GM23248 (cell line): ENCODE results near the gene IRF4. TPM values are rescaled to one million over a fixed set of nuclear protein-coding genes. Genes with fewer than 3 reads are reported as not detected.

Experiments used
- DNase-seq: peaks from one replicate; pipeline ENCODE4 v3.0.0-alpha.2; 2015
- H2AFZ ChIP-seq: fragments of 200-600 bp; sonication (generic); 2 replicates; pipeline ENCODE4 v1.6.1; 2016; ENCODE audit warnings: antibody characterized with exemption
- H3F3A ChIP-seq: fragments of 200-600 bp; sonication (generic); 2 replicates; pipeline ENCODE4 v1.6.1; 2016; ENCODE audit warnings: mild to moderate bottlenecking, antibody characterized with exemption, mixed run types; ENCODE audit not compliant: insufficient read depth
- H3K27ac ChIP-seq: fragments of 200-600 bp; sonication (generic); 2 replicates; pipeline ENCODE4 v1.5.1; 2016; ENCODE audit warnings: mild to moderate bottlenecking
- H3K27me3 ChIP-seq: fragments of 200-600 bp; sonication (generic); replicated peaks from 2 replicates; pipeline ENCODE4 v1.6.1; 2016; ENCODE audit warnings: mild to moderate bottlenecking; ENCODE audit not compliant: insufficient read depth
- H3K36me3 ChIP-seq: fragments of 200-600 bp; sonication (generic); 2 replicates; pipeline ENCODE4 v1.6.1; 2016; ENCODE audit warnings: low read depth, mild to moderate bottlenecking
- H3K4me1 ChIP-seq: fragments of 200-600 bp; sonication (generic); 2 replicates; pipeline ENCODE4 v1.6.1; 2016; ENCODE audit warnings: mild to moderate bottlenecking; ENCODE audit not compliant: insufficient read depth
- H3K4me2 ChIP-seq: fragments of 200-600 bp; sonication (generic); one replicate; pipeline ENCODE4 v1.6.1; 2016; ENCODE audit warnings: mild to moderate bottlenecking; ENCODE audit not compliant: unreplicated experiment
- H3K4me3 ChIP-seq: fragments of 200-600 bp; sonication (generic); 2 replicates; pipeline ENCODE4 v1.5.1; 2016; ENCODE audit warnings: mild to moderate bottlenecking
- H3K79me2 ChIP-seq: fragments of 200-600 bp; sonication (generic); 2 replicates; pipeline ENCODE4 v1.6.1; 2016; ENCODE audit warnings: mild to moderate bottlenecking; ENCODE audit not compliant: insufficient read depth
- H3K9ac ChIP-seq: fragments of 200-600 bp; sonication (generic); 2 replicates; pipeline ENCODE4 v1.6.1; 2016; ENCODE audit warnings: mild to moderate bottlenecking
- H3K9me2 ChIP-seq: fragments of 200-600 bp; sonication (generic); 2 replicates; pipeline ENCODE4 v1.6.1; 2016; ENCODE audit warnings: mixed run types, mild to moderate bottlenecking, moderate library complexity; ENCODE audit not compliant: insufficient read depth
- H3K9me3 ChIP-seq: fragments of 200-600 bp; sonication (generic); one replicate; pipeline ENCODE4 v1.6.1; 2017; ENCODE audit warnings: low read depth
- H4K20me1 ChIP-seq: fragments of 200-600 bp; sonication (generic); 2 replicates; pipeline ENCODE4 v1.6.0; 2016; ENCODE audit not compliant: insufficient read depth
- EZH2 ChIP-seq: fragments of 200-600 bp; sonication (generic); IDR thresholded peaks from 2 replicates; pipeline ENCODE4 v1.6.1; 2018; ENCODE audit warnings: antibody characterized with exemption, mild to moderate bottlenecking; ENCODE audit not compliant: insufficient read depth, poor library complexity, severe bottlenecking
- EZH2phosphoT487 ChIP-seq: fragments of 200-600 bp; sonication (generic); IDR thresholded peaks from 2 replicates; pipeline ENCODE4 v1.6.1; 2018; ENCODE audit warnings: antibody characterized with exemption, moderate library complexity, mild to moderate bottlenecking, low read depth; ENCODE audit not compliant: insufficient read depth
- WGBS, 2 experiments: methylation state at CpG; one replicate each; pipeline ENCODE4 v1.1.6; 2015 to 2017; ENCODE audit warnings: low lambda C conversion rate in 2 of 2, low coverage in 1 of 2; ENCODE audit errors: missing lambda C conversion rate in 2 of 2; 5-methylcytosine and 5-hydroxymethylcytosine counted together
- in situ Hi-C: fragments of 300-500 bp; cut with MboI; formaldehyde crosslinking; loops from 2 replicates; pipeline ENCODE4 v1.15.0; 2020
- polyA plus RNA-seq: library from polyadenylated mRNA; unstranded; fragments of >200 nt; fragmentation: Nextera tagmentation; extraction: Ambion mirVana; gene quantifications from 2 replicates; pipeline ENCODE4 v1.2.1, GENCODE V29; 2016
- total RNA-seq: library from RNA; depleted of rRNA; stranded (reverse); fragments of >200 nt; shearing (Covaris generic); gene quantifications from 2 replicates; pipeline ENCODE4 v1.2.3, GENCODE V29; 2014

The IRF4 gene
- total and polyA plus RNA-seq, 2 experiments from 2014 or later = 0.23 TPM; not detected in 1

- Histone ChIP-seq H3K9me2 (no peaks in the 10 kb centered on the region), H3K27ac (no peak overlapping the region), H3K27me3 (peaks cover 16% of the 10 kb centered on the region), H3K4me3 (no peak overlapping the region), H3K9ac (no peak overlapping the region), H3K36me3 (no peaks in the 10 kb centered on the region), H2AFZ (no peak overlapping the region), H3K9me3 (no peaks in the 10 kb centered on the region), H3F3A (no peaks in the 10 kb centered on the region), H3K4me2 (no peak overlapping the region), H3K4me1 (no peaks in the 10 kb centered on the region), H4K20me1 (no peaks in the 10 kb centered on the region), H3K79me2 (no peaks in the 10 kb centered on the region)
- in situ Hi-C loops = no loop called here
- no peak for DNase-seq
- 50 to 56% methylated on average over 28 of the region's 28 CpGs for WGBS, 2 experiments
- TF ChIP-seq EZH2 = no peak
- TF ChIP-seq EZH2phosphoT487 = no peak
Measured at GRCh38 chr6:379410-380181, 12.0 kb upstream of the IRF4 start.

DNA sequence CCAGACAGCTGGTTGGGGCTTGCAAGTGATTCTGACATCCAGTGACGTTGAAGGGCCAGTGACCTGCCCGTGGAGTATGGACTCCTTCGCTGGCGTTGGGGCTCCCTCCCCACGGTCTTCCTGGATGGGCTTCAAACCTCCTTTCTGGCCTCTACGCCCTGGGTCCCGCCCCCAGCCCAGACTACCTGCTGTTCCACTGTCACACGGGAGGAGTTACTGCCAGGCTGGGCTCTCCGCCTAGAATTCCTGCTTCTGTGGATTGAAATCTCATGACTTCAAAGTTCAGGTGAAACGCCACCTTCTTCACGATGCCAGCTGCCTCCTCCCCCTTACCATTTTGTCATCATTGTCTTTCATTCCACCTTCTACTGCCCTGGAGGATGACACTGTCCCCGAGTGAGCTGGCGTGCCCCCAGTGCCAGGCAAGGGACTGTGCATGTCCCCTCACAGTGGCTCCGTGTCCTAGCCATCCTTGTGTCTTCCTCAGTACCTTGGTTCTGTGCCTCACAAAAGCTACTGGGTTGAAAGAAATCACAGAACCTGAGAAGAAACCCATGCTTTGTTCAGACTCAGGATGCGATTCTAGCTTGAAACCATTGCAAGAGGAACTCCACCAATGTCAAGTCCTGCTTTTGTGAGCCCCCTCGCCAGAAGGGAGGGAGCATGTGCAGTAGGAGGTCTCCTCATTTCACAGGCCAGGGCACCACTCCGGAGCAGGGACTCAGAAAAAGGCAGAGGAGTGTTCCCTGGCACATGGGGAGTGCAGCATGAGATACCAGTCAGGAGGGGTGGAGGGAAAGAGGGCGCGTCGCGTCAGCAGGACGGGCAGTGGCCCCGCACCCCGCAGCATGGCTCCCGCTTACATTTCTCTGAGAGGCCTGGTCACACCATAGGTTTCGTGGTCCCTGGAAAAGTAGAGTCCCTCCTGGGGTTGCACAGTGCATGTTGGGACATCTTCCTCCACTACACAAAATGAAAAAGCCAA, 11.0 kb upstream of the IRF4 start:
- no peak overlapping the region for H3K9ac ChIP-seq
- H3K4me3 ChIP-seq = no peak overlapping the region
- no peaks in the 10 kb centered on the region for H3K9me3 ChIP-seq
- DNase-seq = no peak
- no peaks in the 10 kb centered on the region for H3F3A ChIP-seq
- no peaks in the 10 kb centered on the region for H3K9me2 ChIP-seq
- H3K4me2 ChIP-seq = no peak overlapping the region
- no peaks in the 10 kb centered on the region for H4K20me1 ChIP-seq
- no peaks in the 10 kb centered on the region for H3K4me1 ChIP-seq
- TF ChIP-seq EZH2phosphoT487 = no peak
- TF ChIP-seq EZH2 = no peak
- H3K36me3 ChIP-seq = no peaks in the 10 kb centered on the region
- H3K27me3 ChIP-seq = peaks cover 16% of the 10 kb centered on the region
- no peaks in the 10 kb centered on the region for H3K79me2 ChIP-seq
- H2AFZ ChIP-seq = no peak overlapping the region
- 56 to 57% methylated on average over 26 of the region's 26 CpGs for WGBS, 2 experiments
- in situ Hi-C loops = no loop called here
- no peak overlapping the region for H3K27ac ChIP-seq

- H3K27ac ChIP-seq = no peak overlapping the region
- no peaks in the 10 kb centered on the region for H3K36me3 ChIP-seq
- WGBS, 2 experiments = 66 to 70% methylated on average over 17 of the region's 17 CpGs
- H3K27me3 ChIP-seq = peaks cover 22% of the 10 kb centered on the region
- no peak overlapping the region for H3K4me2 ChIP-seq
- TF ChIP-seq EZH2phosphoT487 (no peak), EZH2 (no peak)
- no peaks in the 10 kb centered on the region for H3K79me2 ChIP-seq
- H3K9me2 ChIP-seq = no peaks in the 10 kb centered on the region
- no peak overlapping the region for H3K4me3 ChIP-seq
- H4K20me1 ChIP-seq = no peaks in the 10 kb centered on the region
- no peak overlapping the region for H2AFZ ChIP-seq
- H3K4me1 ChIP-seq = no peaks in the 10 kb centered on the region
- H3K9me3 ChIP-seq = no peaks in the 10 kb centered on the region
- H3F3A ChIP-seq = no peaks in the 10 kb centered on the region
- in situ Hi-C loops = no loop called here
- H3K9ac ChIP-seq = no peak overlapping the region
- DNase-seq = no peak
Measured at GRCh38 chr6:381742-382461, 9.7 kb upstream of the IRF4 start.
